Body of pancreas (tissue), 4 donors: ENCODE measurements around the gene AMPH. TPM values are rescaled to one million over a fixed set of nuclear protein-coding genes. Genes with fewer than 3 reads are reported as not detected.

Experiments
- ATAC-seq: fragments of 150-250 bp; one replicate; pipeline ENCODE4 v1.9.1; 2016
- DNase-seq, 4 donors: peaks; one replicate each; pipeline ENCODE4 v3.0.0-alpha.2; 2019
- H3K27ac ChIP-seq, 4 donors: fragments of 200-600 bp; sonication (generic); 1 replicate in 3 of 4; 2 replicates in 1 of 4; pipeline versions ENCODE4 v1.5.1 to v1.6.1; 2016 to 2019; ENCODE audit warnings: mild to moderate bottlenecking in 1 of 4, mixed read lengths in 1 of 4, moderate library complexity in 1 of 4
- H3K27me3 ChIP-seq, 2 donors: fragments of 200-600 bp; sonication (generic); one replicate each; pipeline ENCODE4 v1.6.0; 2016; ENCODE audit warnings: mild to moderate bottlenecking in 1 of 2
- H3K36me3 ChIP-seq, 2 donors: fragments of 200-600 bp; sonication (generic); replicated peaks in 1 of 2; 2 replicates each; pipeline ENCODE4 v1.5.1; 2016; ENCODE audit warnings: low read depth in 2 of 2; ENCODE audit not compliant: insufficient read depth in 1 of 2
- H3K4me1 ChIP-seq: fragments of 200-600 bp; sonication (generic); one replicate; pipeline ENCODE4 v1.6.0; 2016
- H3K4me3 ChIP-seq, 2 donors: fragments of 200-600 bp; sonication (generic); 1 replicate in 1 of 2; 2 replicates in 1 of 2; pipeline ENCODE4 v1.5.1; 2016 to 2019
- H3K9me3 ChIP-seq, 3 donors: fragments of 200-600 bp; sonication (generic); 1 replicate in 2 of 3; 2 replicates in 1 of 3; pipeline ENCODE4 v1.5.1; 2016
- CTCF ChIP-seq, 7 experiments: fragments of 450-650 bp in 4 of 7; fragments of 200-600 bp in 3 of 7; sonication (generic) in 3 of 7; IDR thresholded peaks; one replicate each; pipeline ENCODE4 v1.5.1; 2016 to 2019; ENCODE audit warnings: antibody characterized with exemption in 7 of 7
- POLR2A ChIP-seq, 3 donors: fragments of 450-650 bp; IDR thresholded peaks; one replicate each; pipeline ENCODE4 v1.6.1; 2016; ENCODE audit warnings: antibody characterized with exemption in 3 of 3, mild to moderate bottlenecking in 2 of 3
- WGBS, 2 donors: methylation state at CpG; one replicate each; pipeline ENCODE4 v1.1.5; 2017; 5-methylcytosine and 5-hydroxymethylcytosine counted together
- intact Hi-C: fragments of 100-400 bp; cut with DNase I; formaldehyde crosslinking; loops from one replicate; pipeline ENCODE4 v1.15.1; 2023
- total RNA-seq, 2 donors: library from RNA; depleted of rRNA; stranded (reverse); fragments of >200 nt; gene quantifications; one replicate each; pipeline ENCODE4 v1.1.0, GENCODE V29; 2016

Gene AMPH
- total RNA-seq, 2 donors from 2014 or later: 2.6 to 14.2 TPM

GRCh38 chr7:38502289-38502688 is 128.9 kb downstream of the AMPH start:
- DNase-seq: no peak
- whole genome bisulfite sequencing, 2 donors: 56 to 60% methylated on average over 4 of the region's 4 CpGs

GRCh38 chr7:38492010-38492409 is 139.2 kb downstream of the AMPH start:
- no peaks in the 10 kb centered on the region for H3K9me3 ChIP-seq
- no peaks in the 10 kb centered on the region for H3K27me3 ChIP-seq
- no peak overlapping the region for H3K4me3 ChIP-seq
- intact Hi-C loops: no loop called here
- TF ChIP-seq CTCF (IDR thresholded peaks at IDR 0.05) (no peak), POLR2A (IDR thresholded peaks at IDR 0.05) (no peak)
- 31 to 42% methylated on average over 2 of the region's 2 CpGs for WGBS, 2 donors
- no peak overlapping the region for H3K27ac ChIP-seq
- H3K4me1 ChIP-seq: no peaks in the 10 kb centered on the region
- no peaks in the 10 kb centered on the region for H3K36me3 ChIP-seq
- ATAC-seq (no peak), DNase-seq (no peak)

More at GRCh38 chr7:38502289-38502688, 128.9 kb downstream of the AMPH start:
- Histone ChIP-seq H3K36me3 (no peaks in the 10 kb centered on the region), H3K4me3 (no peak overlapping the region), H3K9me3 (no peaks in the 10 kb centered on the region), H3K27me3 (no peaks in the 10 kb centered on the region), H3K4me1 (no peaks in the 10 kb centered on the region), H3K27ac (no peak overlapping the region)
- intact Hi-C loops: no loop called here
- TF ChIP-seq CTCF (IDR thresholded peaks at IDR 0.05): no peak
- ATAC-seq: no peak

- no peak overlapping the region for H3K27ac ChIP-seq
- H3K36me3 ChIP-seq: no peaks in the 10 kb centered on the region
- H3K27me3 ChIP-seq: no peaks in the 10 kb centered on the region
- WGBS, 2 donors: 51 to 69% methylated on average over 1 of the region's 1 CpG
- intact Hi-C loops: no loop called here
- no peak for ATAC-seq
- peaks cover 0 to 13% (median 0%) of the 10 kb centered on the region in 3 donors for H3K9me3 ChIP-seq
- DNase-seq: no peak
- H3K4me3 ChIP-seq: no peak overlapping the region
- no peaks in the 10 kb centered on the region for H3K4me1 ChIP-seq
- TF ChIP-seq POLR2A (IDR thresholded peaks at IDR 0.05) (no peak), CTCF (IDR thresholded peaks at IDR 0.05) (no peak)
These were observed 148.7 kb downstream of the AMPH start for GRCh38 chr7:38482521-38482920.

- intact Hi-C loops: no loop called here
- ATAC-seq (no peak), DNase-seq (no peak)
- H3K9me3 ChIP-seq: peaks cover 0 to 13% (median 0%) of the 10 kb centered on the region in 3 donors
- no peaks in the 10 kb centered on the region for H3K27me3 ChIP-seq
- no peaks in the 10 kb centered on the region for H3K36me3 ChIP-seq
- H3K4me3 ChIP-seq: no peak overlapping the region
- 53 to 63% methylated on average over 2 of the region's 2 CpGs for WGBS, 2 donors
- no peak overlapping the region for H3K27ac ChIP-seq
- no peaks in the 10 kb centered on the region for H3K4me1 ChIP-seq
- TF ChIP-seq CTCF (IDR thresholded peaks at IDR 0.05) (no peak), POLR2A (IDR thresholded peaks at IDR 0.05) (no peak)
These were observed 149.8 kb downstream of the AMPH start for GRCh38 chr7:38481401-38481800.

GRCh38 chr7:38478404-38478803 is 152.8 kb downstream of the AMPH start:
- Histone ChIP-seq H3K36me3 (no peaks in the 10 kb centered on the region), H3K27me3 (no peaks in the 10 kb centered on the region), H3K27ac (no peak overlapping the region), H3K4me3 (no peak overlapping the region), H3K4me1 (no peaks in the 10 kb centered on the region), H3K9me3 (peaks cover 0 to 8% (median 0%) of the 10 kb centered on the region in 3 donors)
- DNase-seq: no peak
- ATAC-seq: no peak
- TF ChIP-seq POLR2A (IDR thresholded peaks at IDR 0.05): no peak
- no peak for TF ChIP-seq CTCF (IDR thresholded peaks at IDR 0.05)
- intact Hi-C loops: no loop called here
- 36 to 41% methylated on average over 3 of the region's 3 CpGs for WGBS, 2 donors
